GM12865 (cell line): ENCODE results near the gene GYPC.

ENCODE experiments used
- DNase-seq: peaks from one replicate; pipeline ENCODE4 v3.0.0; 2010; ENCODE audit warnings: low read depth
- H3K4me3 ChIP-seq: 2 replicates; pipeline ENCODE4 v1.5.1; 2011; ENCODE audit warnings: mild to moderate bottlenecking, low read depth, low read length, control low read depth
- TF ChIP-seq, protein P1 (sequence below): IDR thresholded peaks from 2 replicates; pipeline ENCODE4 v1.5.1; 2011; ENCODE audit warnings: low read length, control low read depth, low read depth, inconsistent platforms; ENCODE audit not compliant: insufficient read depth; ENCODE audit errors: missing control alignments

The GYPC gene

DNA sequence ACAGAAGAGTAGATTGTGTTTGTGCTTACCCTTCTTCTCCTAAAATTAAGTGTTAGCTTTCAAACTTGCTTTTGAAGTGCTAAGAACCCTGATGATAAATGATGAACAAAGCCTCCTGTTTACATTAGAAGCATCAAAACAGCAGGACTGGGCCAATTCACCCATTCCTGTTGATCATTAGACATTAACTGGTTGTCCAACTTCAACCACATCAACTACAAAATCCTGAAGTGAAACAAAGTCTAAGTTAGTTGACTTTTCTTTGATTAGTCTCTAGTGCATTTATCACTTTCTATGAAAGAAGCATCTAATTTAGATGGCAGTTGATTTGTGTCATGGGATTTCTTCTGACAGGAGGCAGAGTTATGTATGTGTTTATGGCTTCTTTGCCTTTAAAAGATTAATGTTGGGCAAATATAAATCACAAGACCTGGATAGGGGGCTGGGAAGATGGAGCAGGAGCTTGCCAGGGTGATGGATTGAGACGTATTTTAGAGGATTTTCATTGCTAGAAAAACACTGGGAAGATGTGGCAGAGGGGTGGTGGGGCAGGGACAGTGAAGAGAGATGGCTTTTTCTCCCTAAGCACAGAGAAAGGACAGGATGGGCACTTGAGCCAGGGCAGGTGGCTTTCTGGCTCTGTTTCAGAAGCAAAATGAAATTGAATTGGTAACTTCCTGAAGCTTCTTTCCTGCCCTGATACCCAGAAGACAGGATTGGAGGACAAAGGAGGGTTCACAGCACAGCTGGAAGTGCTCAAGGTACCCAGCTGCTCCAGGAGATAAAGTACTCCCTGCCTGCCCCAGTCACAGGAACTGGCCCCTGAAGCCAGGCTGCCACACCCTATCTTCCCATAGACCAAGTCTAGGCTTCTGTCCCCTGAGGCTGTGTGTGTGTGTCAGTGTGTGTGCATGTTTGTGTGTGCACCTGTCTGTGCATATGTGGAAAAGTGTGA lies 20.5 kb downstream of the GYPC start:
- no peak for DNase-seq
- TF ChIP-seq, protein P1, sequence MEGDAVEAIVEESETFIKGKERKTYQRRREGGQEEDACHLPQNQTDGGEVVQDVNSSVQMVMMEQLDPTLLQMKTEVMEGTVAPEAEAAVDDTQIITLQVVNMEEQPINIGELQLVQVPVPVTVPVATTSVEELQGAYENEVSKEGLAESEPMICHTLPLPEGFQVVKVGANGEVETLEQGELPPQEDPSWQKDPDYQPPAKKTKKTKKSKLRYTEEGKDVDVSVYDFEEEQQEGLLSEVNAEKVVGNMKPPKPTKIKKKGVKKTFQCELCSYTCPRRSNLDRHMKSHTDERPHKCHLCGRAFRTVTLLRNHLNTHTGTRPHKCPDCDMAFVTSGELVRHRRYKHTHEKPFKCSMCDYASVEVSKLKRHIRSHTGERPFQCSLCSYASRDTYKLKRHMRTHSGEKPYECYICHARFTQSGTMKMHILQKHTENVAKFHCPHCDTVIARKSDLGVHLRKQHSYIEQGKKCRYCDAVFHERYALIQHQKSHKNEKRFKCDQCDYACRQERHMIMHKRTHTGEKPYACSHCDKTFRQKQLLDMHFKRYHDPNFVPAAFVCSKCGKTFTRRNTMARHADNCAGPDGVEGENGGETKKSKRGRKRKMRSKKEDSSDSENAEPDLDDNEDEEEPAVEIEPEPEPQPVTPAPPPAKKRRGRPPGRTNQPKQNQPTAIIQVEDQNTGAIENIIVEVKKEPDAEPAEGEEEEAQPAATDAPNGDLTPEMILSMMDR, result no peak

DNA sequence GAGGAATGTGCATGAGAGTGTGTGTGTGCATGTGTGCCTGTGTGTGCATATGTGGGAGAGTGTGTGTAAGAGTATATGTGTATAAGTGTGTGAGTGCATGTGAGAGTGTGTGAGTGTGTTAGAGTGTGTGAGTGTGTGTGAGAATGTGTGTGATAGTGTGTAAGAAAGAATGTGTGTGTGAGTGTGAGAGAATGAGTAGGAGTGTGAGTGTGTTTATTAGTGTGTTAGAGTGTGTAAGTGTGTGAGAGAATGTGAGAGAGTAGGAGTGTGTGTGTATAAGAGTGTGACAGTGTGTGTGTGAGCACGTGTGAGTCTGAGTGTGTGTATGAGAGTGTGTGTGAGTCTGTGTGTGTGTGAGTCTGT lies 21.2 kb downstream of the GYPC start:
- TF ChIP-seq, protein P1, result no peak
- H3K4me3 ChIP-seq, result no peak overlapping the region
- DNase-seq, result no peak

More for the DNA sequence above, 20.5 kb downstream of the GYPC start:
- H3K4me3 ChIP-seq, result no peak overlapping the region

DNA sequence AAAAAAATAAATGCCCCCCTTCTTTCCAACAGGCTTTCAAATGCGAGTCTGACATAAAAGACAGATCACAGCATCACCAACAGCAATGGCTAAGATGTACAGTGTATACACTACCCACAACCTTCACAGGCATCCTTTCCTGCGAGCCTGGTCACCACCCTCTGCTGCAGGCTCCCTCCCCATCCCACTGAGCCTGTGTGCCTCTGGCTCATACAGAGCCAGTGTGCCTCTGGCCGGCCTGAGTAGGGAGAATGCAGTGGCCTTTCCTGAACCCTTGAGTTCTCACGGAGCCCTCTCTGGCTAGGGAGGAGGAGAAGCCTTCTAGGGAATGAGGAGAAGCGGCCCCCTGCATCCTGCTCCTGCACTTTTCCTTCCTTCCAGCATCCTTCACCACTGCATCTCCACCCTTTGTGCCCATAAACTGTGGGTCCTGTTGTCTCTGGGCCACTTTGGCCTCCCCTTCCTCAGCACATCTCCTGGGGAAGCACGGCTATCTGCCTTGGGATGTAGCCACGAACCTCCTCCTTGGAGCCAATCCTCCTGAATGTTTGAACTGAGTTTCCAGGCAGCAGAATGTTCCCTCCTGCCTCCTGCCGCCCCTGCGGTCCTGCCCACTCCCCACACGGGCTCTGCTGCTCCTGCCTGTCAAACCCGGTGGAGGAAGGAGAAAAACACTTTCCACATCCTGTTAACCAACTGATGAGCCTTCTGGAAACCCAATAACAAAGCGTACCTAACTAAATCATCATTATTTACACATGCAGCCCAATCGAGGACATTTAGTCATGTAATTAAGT lies 22.5 kb downstream of the GYPC start:
- H3K4me3 ChIP-seq, result no peak overlapping the region
- DNase-seq, result no peak
- TF ChIP-seq, protein P1, result no peak

DNA sequence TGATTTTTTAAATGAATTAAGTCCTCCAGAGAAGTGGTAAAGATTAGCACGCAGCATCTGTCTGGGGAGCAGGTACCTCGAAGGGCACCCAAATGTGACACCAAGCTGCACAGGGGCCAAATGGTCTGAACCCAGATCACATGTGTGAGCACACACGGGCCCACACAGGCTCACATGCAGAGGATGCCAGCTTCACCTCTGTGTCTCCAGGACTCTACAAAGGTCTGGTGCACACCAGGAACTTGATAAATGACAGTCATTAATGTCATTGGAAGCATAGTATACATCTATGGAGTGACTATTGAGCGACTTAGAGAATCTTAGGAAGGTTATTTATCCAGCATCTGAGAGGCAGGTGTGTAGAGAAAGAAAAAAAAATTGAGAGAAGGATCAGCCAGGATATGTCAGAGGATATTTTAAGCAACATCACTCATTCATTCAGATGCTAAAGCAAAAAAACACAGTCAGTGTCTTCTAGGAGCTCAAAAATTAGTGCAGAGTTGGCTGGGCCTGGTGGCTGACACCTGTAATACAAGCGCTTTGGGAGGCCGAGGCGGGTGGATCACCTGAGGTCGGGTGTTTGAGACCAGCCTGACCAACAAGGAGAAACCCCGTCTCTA lies 23.2 kb downstream of the GYPC start:
- DNase-seq, result no peak
- TF ChIP-seq, protein P1, result no peak
- no peak overlapping the region for H3K4me3 ChIP-seq

DNA sequence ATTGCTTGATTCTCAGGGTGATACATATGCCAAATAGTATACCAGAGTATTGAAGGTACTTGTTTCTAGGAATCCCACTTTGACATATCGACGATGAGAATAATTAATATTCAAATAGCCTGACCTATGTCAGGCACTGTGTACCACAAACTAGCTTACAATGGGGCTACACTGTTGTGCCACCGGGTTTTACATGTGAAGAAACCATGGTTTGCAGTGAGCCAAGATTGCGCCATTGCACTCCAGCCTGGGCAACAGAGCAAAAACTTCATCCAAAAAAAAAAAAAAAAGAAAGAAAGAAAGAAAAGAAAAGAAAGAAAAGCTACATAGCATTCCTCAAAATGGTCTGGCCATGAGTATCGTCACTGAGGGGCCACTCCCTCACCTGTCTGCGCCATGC lies 25.5 kb downstream of the GYPC start:
- TF ChIP-seq, protein P1, result no peak
- no peak for DNase-seq
- H3K4me3 ChIP-seq, result no peak overlapping the region

DNA sequence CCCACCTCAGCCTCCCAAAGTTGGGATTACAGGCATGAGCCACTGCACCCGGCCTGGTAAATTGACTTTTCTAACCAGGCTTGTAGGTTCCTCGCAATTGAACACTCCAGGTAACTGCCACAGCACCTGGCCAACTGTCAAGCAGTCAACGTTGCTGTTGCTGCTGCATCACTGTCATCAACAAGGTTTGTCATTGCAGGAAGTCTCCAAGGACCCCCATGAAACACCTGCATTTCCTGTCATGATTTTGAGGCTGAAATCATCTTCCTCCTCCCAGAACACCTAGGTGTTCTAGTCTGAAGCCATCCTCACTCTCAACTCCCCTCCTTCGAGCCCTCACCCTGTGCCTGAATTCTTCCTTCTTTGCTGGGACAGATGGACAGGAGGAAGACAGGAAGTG lies 29.7 kb downstream of the GYPC start:
- TF ChIP-seq, protein P1, result no peak
- no peak overlapping the region for H3K4me3 ChIP-seq
- DNase-seq, result no peak
